22Rv1 (cell line): ENCODE data around the gene TOMM20.

Experiments used
- ZFX ChIP-seq: fragments of 450-650 bp; IDR thresholded peaks from 2 replicates; pipeline ENCODE4 v1.6.1; 2017; ENCODE audit warnings: antibody characterized with exemption, borderline replicate concordance
- TF ChIP-seq, protein P1 (sequence below): fragments of 450-650 bp; IDR thresholded peaks from 2 replicates; pipeline ENCODE4 v1.5.1; 2017; ENCODE audit warnings: mild to moderate bottlenecking

DNA sequence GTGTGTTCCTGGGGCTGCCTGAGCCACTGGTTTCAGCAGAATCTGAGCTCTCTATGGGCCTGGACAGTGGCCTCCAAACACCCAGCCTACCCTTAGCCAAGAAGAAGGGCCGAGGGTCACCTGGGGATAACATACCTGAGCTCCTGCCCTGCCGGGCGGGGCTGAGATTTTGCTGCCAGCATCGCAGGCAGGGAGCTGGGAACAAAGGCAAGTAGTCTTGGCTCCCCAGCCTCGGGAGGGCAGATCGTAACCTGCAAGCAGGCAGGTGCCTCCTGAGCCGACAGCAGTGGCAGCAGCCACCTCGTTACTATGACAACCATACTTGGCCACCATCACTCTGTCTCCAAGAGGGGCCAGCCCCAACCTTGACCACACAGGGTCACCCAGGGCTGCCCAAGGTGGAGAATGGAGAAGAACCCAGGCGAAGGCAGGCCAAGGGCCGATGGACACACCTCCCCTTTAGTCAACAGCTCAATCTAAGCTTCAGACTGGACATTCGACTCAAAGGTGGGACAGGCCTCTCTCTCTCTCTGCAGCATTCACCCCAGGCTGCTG is 54.6 kb downstream of the TOMM20 start:
- TF ChIP-seq, protein P1, sequence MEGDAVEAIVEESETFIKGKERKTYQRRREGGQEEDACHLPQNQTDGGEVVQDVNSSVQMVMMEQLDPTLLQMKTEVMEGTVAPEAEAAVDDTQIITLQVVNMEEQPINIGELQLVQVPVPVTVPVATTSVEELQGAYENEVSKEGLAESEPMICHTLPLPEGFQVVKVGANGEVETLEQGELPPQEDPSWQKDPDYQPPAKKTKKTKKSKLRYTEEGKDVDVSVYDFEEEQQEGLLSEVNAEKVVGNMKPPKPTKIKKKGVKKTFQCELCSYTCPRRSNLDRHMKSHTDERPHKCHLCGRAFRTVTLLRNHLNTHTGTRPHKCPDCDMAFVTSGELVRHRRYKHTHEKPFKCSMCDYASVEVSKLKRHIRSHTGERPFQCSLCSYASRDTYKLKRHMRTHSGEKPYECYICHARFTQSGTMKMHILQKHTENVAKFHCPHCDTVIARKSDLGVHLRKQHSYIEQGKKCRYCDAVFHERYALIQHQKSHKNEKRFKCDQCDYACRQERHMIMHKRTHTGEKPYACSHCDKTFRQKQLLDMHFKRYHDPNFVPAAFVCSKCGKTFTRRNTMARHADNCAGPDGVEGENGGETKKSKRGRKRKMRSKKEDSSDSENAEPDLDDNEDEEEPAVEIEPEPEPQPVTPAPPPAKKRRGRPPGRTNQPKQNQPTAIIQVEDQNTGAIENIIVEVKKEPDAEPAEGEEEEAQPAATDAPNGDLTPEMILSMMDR: no peak
- no peak for TF ChIP-seq ZFX
